Panc1 (cell line): ENCODE data around the gene SPRED2. TPM values are rescaled to one million over a fixed set of nuclear protein-coding genes. Genes with fewer than 3 reads are reported as not detected.

Experiments used
- ATAC-seq: fragments of 200-7000 bp; cut with Tn5 transposase; 2 replicates; pipeline ENCODE4 v1.9.1; 2020; ENCODE audit warnings: mild to moderate bottlenecking, moderate library complexity
- BruUV-seq: library from RNA; stranded (reverse); fragments of 400-500 nt; replicated peaks from 2 replicates; lab custom pipeline; 2021; lab: Mats Ljungman, UMichigan
- CTCF ChIA-PET: fragments of 300-600 bp; sonication (Branson Sonifier 250); formaldehyde crosslinking; loops from one replicate; lab custom pipeline; 2022; ENCODE audit warnings: antibody characterized with exemption; lab: Charles Lee
- POLR2A ChIA-PET: fragments of 300-600 bp; sonication (Branson Sonifier 250); formaldehyde crosslinking; loops from one replicate; lab custom pipeline; 2022; ENCODE audit warnings: antibody characterized with exemption; lab: Charles Lee
- DNase-seq: peaks from one replicate; pipeline ENCODE4 v3.0.0-alpha.2; 2010; ENCODE audit warnings: low read depth, low spot score
- H3K27ac ChIP-seq: 2 replicates; pipeline ENCODE4 v1.5.1; 2011; ENCODE audit warnings: mild to moderate bottlenecking, low read length, inconsistent platforms
- H3K27me3 ChIP-seq: fragments of 200-500 bp; sonication (Bioruptor generic); 2 replicates; pipeline ENCODE4 v1.6.0; 2014; ENCODE audit warnings: low read length, inconsistent platforms; ENCODE audit not compliant: control insufficient read depth, insufficient read depth
- H3K36me3 ChIP-seq: fragments of 200-500 bp; sonication (Bioruptor generic); 2 replicates; pipeline ENCODE4 v1.5.1; 2014; ENCODE audit warnings: inconsistent platforms, mild to moderate bottlenecking, low read length, moderate library complexity; ENCODE audit not compliant: control insufficient read depth, insufficient read depth
- H3K4me1 ChIP-seq: 2 replicates; pipeline ENCODE4 v1.5.1; 2011; ENCODE audit warnings: inconsistent platforms, mild to moderate bottlenecking, low read length, moderate library complexity; ENCODE audit not compliant: control insufficient read depth, insufficient read depth
- H3K4me3 ChIP-seq, 2 experiments: 2 replicates each; pipeline ENCODE4 v1.5.1; 2011 to 2012; ENCODE audit warnings: low read depth in 2 of 2, low read length in 2 of 2, mild to moderate bottlenecking in 2 of 2, inconsistent platforms in 1 of 2, moderate library complexity in 1 of 2
- H3K9me3 ChIP-seq: fragments of 200-500 bp; sonication (Bioruptor generic); 2 replicates; pipeline ENCODE4 v1.5.1; 2014; ENCODE audit warnings: low read depth, mild to moderate bottlenecking, inconsistent platforms, low read length, moderate library complexity; ENCODE audit not compliant: control insufficient read depth, insufficient read depth
- CTCF ChIP-seq: fragments of 450-650 bp; IDR thresholded peaks from 2 replicates; pipeline ENCODE4 v1.5.1; 2017; ENCODE audit warnings: mild to moderate bottlenecking
- POLR2AphosphoS5 ChIP-seq: IDR thresholded peaks from 2 replicates; pipeline ENCODE4 v1.6.1; 2012; ENCODE audit warnings: mild to moderate bottlenecking, low read depth, low read length, moderate library complexity
- REST ChIP-seq, 2 experiments: IDR thresholded peaks; 2 replicates each; pipeline ENCODE4 v1.6.1; 2011 to 2012; ENCODE audit warnings: low read depth in 2 of 2, control low read depth in 1 of 2, low read length in 1 of 2, mild to moderate bottlenecking in 1 of 2, moderate library complexity in 1 of 2; ENCODE audit not compliant: insufficient read depth in 1 of 2
- SIN3A ChIP-seq: IDR thresholded peaks from 2 replicates; pipeline ENCODE4 v1.6.1; 2012; ENCODE audit warnings: low read depth, mild to moderate bottlenecking, low read length, moderate library complexity, borderline replicate concordance; ENCODE audit not compliant: insufficient read depth
- TCF7L2 ChIP-seq: IDR thresholded peaks from 2 replicates; pipeline ENCODE4 v1.6.1; 2011; ENCODE audit warnings: mild to moderate bottlenecking, low read depth, low read length, inconsistent platforms
- in situ Hi-C: cut with HindIII; loops from 2 replicates; pipeline ENCODE4 v1.10.0; 2016; ENCODE audit warnings: low sequenced_read_pairs, low pct_unique_long_range_greater_than_20kb
- intact Hi-C: fragments of 100-400 bp; cut with micrococcal nuclease; formaldehyde crosslinking; loops from one replicate; pipeline ENCODE4 v1.10.0; 2022; ENCODE audit not compliant: unreplicated experiment
- total RNA-seq: library from RNA; stranded (reverse); gene quantifications from one replicate; pipeline ENCODE4 v1.2.1, GENCODE V29; 2021; ENCODE audit not compliant: unreplicated experiment

Gene SPRED2
- total RNA-seq, 1 experiment from 2014 or later = 60.1 TPM

GRCh38 chr2:65450393-65450792 lies 18.0 kb upstream of the SPRED2 start:
- Histone ChIP-seq H3K4me1 (no peaks in the 10 kb centered on the region), H3K4me3 (no peak overlapping the region), H3K36me3 (no peaks in the 10 kb centered on the region), H3K9me3 (no peaks in the 10 kb centered on the region), H3K27ac (no peak overlapping the region), H3K27me3 (no peaks in the 10 kb centered on the region; the same call in 1 of the 2 replicates)
- intact Hi-C loops = no loop called here
- TF ChIP-seq POLR2AphosphoS5 (no peak), TCF7L2 (no peak), REST (IDR thresholded peaks at IDR 0.05; ENCODE audit: insufficient read depth in 1 of 2, low read depth in 2 of 2, low read length in 1 of 2) (no peak), CTCF (no peak), SIN3A (no peak)
- in situ Hi-C loops = no loop called here
- ChIA-PET CTCF (no interaction called here), POLR2A (no interaction called here)
- ATAC-seq (no peak), DNase-seq (no peak)
- BruUV-seq = no TSS peak

GRCh38 chr2:65443509-65444186 lies 11.2 kb upstream of the SPRED2 start:
- no peak for DNase-seq
- Histone ChIP-seq H3K4me1 (no peaks in the 10 kb centered on the region), H3K27ac (no peak overlapping the region), H3K4me3 (no peak overlapping the region), H3K27me3 (no peaks in the 10 kb centered on the region), H3K36me3 (no peaks in the 10 kb centered on the region), H3K9me3 (no peaks in the 10 kb centered on the region)
- in situ Hi-C loops = no loop called here
- intact Hi-C loops = no loop called here
- BruUV-seq = no TSS peak
- ChIA-PET POLR2A (interaction anchor here (0.5 to 0.7 kb wide), 2 partner anchors 33 to 76 kb away, joined by 7 to 13 read pairs; no protein-coding TSS in a partner anchor), CTCF (no interaction called here)
- TF ChIP-seq REST (IDR thresholded peaks at IDR 0.05; ENCODE audit: insufficient read depth in 1 of 2, low read depth in 2 of 2, low read length in 1 of 2) = no peak
- no peak for ATAC-seq
